ENCODE measurements around the gene STARD9. TPM values are rescaled to one million over a fixed set of nuclear protein-coding genes. Genes with fewer than 3 reads are reported as not detected.

The STARD9 gene
- polyA plus RNA-seq, 3 donors: 0.39 TPM; not detected in 2

- H3K9me3 Mint-ChIP-seq: no peaks in the 10 kb centered on the region
- H3K27ac Mint-ChIP-seq: no peak overlapping the region
- TF ChIP-seq CTCF (IDR thresholded peaks at IDR 0.05): no peak
- H3K9ac ChIP-seq (ENCODE audit: insufficient read depth, low read length, poor library complexity, severe bottlenecking): no peak overlapping the region
- H3K36me3 Mint-ChIP-seq: no peaks in the 10 kb centered on the region
- 93% methylated on average over 2 of the region's 3 CpGs for WGBS (ENCODE audit: insufficient coverage)
- no peak overlapping the region for H3K4me3 ChIP-seq (replicated peaks in 1 of 3; ENCODE audit: low read depth in 2 of 3, low read length in 3 of 3)
- H3K27ac ChIP-seq (ENCODE audit: low read depth in 1 of 2, low read length in 2 of 2): no peak overlapping the region
- no peaks in the 10 kb centered on the region for H4K20me1 ChIP-seq (ENCODE audit: insufficient read depth, low read length)
- DNase-seq: no peak
- H3K4me1 ChIP-seq (ENCODE audit: control insufficient read depth in 1 of 2, insufficient read depth in 2 of 2, low read length in 2 of 2): no peaks in the 10 kb centered on the region
- no peak overlapping the region for H2AFZ ChIP-seq (ENCODE audit: insufficient read depth, low read depth, low read length, poor library complexity, severe bottlenecking)
- no peak overlapping the region for H3K4me2 ChIP-seq (replicated peaks; ENCODE audit: extremely low read depth, low read length, poor library complexity, severe bottlenecking)
- no peaks in the 10 kb centered on the region for H3K36me3 ChIP-seq (replicated peaks in 1 of 2; ENCODE audit: control insufficient read depth in 1 of 2, insufficient read depth in 2 of 2, low read length in 2 of 2)
- peaks cover 0 to 1% (median 1%) of the 10 kb centered on the region in 3 donors for H3K27me3 Mint-ChIP-seq (ENCODE audit: low read depth in 3 of 3)
- no peaks in the 10 kb centered on the region for H3K9me3 ChIP-seq (replicated peaks in 1 of 2; ENCODE audit: control insufficient read depth in 1 of 2, insufficient read depth in 1 of 2, low read length in 2 of 2)
- H3K79me2 ChIP-seq (ENCODE audit: insufficient read depth, low read length): no peaks in the 10 kb centered on the region
- no peaks in the 10 kb centered on the region for H3K27me3 ChIP-seq (ENCODE audit: control insufficient read depth in 2 of 2, insufficient read depth in 2 of 2, low read length in 2 of 2)
- H3K4me3 Mint-ChIP-seq: no peak overlapping the region
- intact Hi-C loops (cut with micrococcal nuclease): no loop called here
- no peaks in the 10 kb centered on the region for H3K4me1 Mint-ChIP-seq
These were observed 90.4 kb downstream of the STARD9 start for GRCh38 chr15:42665827-42666226.

GRCh38 chr15:42667855-42668254, 92.4 kb downstream of the STARD9 start:
- H3K36me3 ChIP-seq (replicated peaks in 1 of 2; ENCODE audit: control insufficient read depth in 1 of 2, insufficient read depth in 2 of 2, low read length in 2 of 2): no peaks in the 10 kb centered on the region
- no peaks in the 10 kb centered on the region for H3K4me1 ChIP-seq (ENCODE audit: control insufficient read depth in 1 of 2, insufficient read depth in 2 of 2, low read length in 2 of 2)
- Mint-ChIP-seq H3K27ac (no peak overlapping the region), H3K4me1 (no peaks in the 10 kb centered on the region), H3K27me3 (ENCODE audit: low read depth in 3 of 3) (peaks cover 0 to 4% (median 1%) of the 10 kb centered on the region in 3 donors), H3K36me3 (no peaks in the 10 kb centered on the region), H3K9me3 (no peaks in the 10 kb centered on the region), H3K4me3 (no peak overlapping the region)
- intact Hi-C loops (cut with micrococcal nuclease): no loop called here
- no peak for DNase-seq
- H3K4me3 ChIP-seq (replicated peaks in 1 of 3; ENCODE audit: low read depth in 2 of 3, low read length in 3 of 3): no peak overlapping the region
- H3K27me3 ChIP-seq (ENCODE audit: control insufficient read depth in 2 of 2, insufficient read depth in 2 of 2, low read length in 2 of 2): no peaks in the 10 kb centered on the region
- no peaks in the 10 kb centered on the region for H3K79me2 ChIP-seq (ENCODE audit: insufficient read depth, low read length)
- no peaks in the 10 kb centered on the region for H4K20me1 ChIP-seq (ENCODE audit: insufficient read depth, low read length)
- no peak overlapping the region for H3K9ac ChIP-seq (ENCODE audit: insufficient read depth, low read length, poor library complexity, severe bottlenecking)
- no CpG with 5 or more reads among the region's 1 CpG for WGBS (ENCODE audit: insufficient coverage)
- no peak overlapping the region for H3K27ac ChIP-seq (ENCODE audit: low read depth in 1 of 2, low read length in 2 of 2)
- no peak overlapping the region for H3K4me2 ChIP-seq (replicated peaks; ENCODE audit: extremely low read depth, low read length, poor library complexity, severe bottlenecking)
- H2AFZ ChIP-seq (ENCODE audit: insufficient read depth, low read depth, low read length, poor library complexity, severe bottlenecking): no peak overlapping the region
- no peak for TF ChIP-seq CTCF (IDR thresholded peaks at IDR 0.05)
- no peaks in the 10 kb centered on the region for H3K9me3 ChIP-seq (replicated peaks in 1 of 2; ENCODE audit: control insufficient read depth in 1 of 2, insufficient read depth in 1 of 2, low read length in 2 of 2)
